HG02798 (cell line): ENCODE results near the gene GRM8.
A peak's percentile ranks its signal among the peaks of the same experiment; 100 is the strongest.
"Not testable (repeated sequence)": the region's sequence is repeated elsewhere in the genome, so short reads cannot be mapped to it uniquely, and the experiment has no call there.

Source experiments
- ATAC-seq: cut with Tn5 transposase; IDR thresholded peaks from one replicate; pipeline ENCODE4 v1.9.1; 2021; ENCODE audit warnings: mild to moderate bottlenecking; ENCODE audit not compliant: unreplicated experiment, poor library complexity

Gene GRM8

DNA sequence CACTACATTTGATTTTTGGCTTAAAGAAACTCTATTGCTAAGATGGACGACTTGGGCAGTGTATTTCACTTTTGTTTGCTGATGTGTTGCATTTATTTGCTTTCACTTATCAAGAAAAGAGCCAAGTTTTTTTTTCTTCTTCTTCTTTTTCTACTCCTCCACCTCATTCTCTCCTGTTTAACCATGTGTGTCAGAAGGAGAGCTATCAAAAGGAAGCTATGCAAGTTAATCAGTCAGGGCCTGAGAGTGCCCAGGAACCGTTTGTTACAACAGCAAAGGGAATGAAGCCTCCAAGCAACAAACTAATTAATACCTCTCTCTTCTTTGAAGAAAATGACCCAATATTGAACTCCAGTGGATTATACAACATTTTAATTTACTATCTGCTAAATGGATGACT is 299.3 kb downstream of the GRM8 start:
- ATAC-seq = no peak

DNA sequence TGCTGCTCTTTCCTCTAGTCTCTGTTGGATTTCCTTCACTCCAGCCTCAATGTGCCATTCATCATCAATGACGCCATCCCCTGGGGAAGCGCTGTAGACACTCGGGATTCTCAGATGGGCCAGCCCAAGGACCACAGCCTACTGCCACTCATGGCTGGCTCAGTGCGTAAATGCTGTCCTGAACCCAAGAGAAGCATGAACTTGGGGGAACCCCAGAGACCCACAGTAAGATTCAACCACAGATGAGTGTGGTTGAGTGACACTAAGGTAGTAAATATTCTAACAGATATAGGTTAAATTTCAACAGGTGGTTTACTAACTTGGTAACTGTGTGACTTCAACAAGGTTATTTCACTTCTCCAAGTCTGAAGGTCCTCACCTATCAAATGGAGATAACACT is 304.1 kb downstream of the GRM8 start:
- ATAC-seq = peak; percentile 71

DNA sequence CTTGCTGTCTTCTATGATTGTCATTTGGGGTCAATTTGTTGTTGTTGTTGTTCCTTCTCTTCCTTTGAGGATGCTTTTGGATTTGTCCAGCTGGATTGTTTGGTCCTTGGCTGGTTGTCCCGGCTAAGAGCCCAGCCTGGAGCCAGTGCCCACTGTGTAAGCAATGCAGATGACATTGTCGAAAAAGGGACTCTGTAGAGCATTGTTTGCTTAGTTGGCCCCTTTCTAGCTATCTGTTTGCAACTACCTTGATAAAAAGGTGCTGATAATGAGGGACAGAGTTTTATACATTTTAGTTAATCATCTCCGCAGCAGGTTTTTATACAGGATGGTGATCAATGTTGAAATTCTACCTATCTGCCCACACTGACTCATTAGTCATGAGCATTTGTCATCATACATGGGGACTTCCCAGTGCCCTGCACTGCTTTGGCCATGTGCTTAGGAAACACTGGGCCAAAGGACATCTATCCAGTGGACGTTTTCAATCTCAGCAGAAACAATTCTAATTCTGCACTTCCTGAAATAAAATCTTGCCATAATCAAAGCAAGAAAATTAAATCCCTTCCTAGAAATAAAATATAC is 311.9 kb downstream of the GRM8 start:
- ATAC-seq = peak; percentile 33

DNA sequence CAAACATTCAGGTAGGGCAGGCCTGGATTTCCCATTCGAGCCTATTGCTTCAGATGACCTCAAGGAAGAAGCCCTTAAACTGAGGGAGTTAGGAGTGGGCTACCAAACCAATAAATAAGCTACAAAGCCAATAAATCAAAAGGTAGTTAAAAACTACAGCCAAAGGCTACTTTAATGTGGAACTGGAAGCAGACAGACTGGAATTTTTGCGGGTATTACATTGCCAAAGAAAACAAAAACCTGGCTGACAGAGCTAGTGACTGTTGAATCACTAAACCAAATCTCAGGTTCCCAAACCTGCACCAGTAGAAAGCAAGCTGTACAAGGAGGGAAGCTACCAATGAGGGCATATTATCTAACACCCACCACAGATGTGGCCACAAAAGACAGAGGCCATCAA is 315.6 kb downstream of the GRM8 start:
- no peak for ATAC-seq

DNA sequence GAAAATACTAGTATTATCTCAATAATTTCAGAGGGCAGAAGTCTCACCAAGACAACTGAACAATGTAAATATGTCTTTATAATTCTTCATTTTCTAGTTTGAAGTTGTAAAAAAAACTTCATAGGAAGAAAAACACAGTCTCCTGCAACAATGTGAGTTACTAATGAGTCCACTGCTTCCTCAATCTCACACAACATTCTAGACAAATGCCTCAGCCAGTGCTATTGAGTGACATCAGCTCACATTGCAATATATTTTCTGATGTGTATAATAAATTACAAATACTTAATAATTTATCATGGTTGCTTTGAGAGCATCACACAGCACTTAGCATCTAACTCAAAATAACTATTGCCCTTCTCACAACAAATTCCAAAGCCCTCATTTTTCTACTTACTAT is 321.2 kb downstream of the GRM8 start:
- no peak for ATAC-seq

DNA sequence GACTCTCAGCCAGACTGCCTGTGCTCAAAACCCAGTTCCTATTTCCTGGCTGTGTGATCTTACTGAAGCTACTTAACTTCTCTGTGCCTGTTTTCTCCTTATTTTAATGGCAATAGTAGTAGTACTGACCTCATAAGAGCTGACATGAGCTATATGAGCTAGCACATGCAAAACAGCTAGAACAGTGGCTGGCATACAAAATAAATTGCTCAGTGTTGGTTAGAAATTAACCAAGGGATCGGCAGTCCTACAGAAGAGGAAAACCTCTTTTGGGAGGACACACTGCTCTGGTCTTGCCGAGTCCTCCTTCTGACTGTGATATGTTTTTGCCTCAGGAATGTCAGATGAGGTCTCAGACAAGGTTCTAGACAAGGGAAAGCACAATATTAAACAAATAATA is 322.6 kb downstream of the GRM8 start:
- no peak for ATAC-seq

DNA sequence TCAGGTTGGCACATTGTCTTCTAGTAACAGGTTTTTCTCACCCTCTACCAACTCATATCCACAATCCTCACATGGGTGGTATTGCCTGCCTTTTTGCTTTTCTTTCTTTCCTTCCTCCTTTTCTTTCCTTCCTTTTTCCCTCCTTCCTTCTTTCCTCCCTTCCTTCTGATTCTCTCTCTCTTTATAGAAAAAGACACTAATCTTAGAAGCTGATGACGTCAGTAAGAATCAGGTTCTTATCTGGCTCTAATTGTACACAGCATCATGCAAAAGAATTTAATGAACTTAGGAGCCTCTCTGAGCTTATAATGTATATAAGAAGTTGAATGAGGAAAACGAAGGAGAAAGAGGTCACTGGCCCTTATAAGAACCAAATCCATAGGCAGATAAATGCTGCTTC is 328.3 kb downstream of the GRM8 start:
- ATAC-seq = no peak

DNA sequence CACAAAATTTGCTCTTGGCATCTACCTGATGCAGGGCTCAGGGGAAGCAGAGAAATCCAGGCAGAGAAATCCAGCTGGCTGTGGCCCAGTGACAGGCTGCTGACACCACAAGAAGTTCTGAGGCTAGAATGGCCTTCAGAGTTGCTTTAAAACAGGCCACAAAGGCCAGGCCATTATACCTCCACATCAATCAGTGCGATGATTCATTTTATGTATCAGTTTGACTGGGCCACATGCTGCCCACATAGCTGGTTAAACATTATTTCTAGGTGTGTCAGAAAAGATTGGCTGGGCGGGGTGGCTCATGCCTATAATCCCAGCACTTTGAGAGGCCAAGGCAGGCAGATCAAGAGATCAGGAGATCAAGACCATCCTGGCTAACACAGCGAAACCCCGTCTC is 341.1 kb downstream of the GRM8 start:
- ATAC-seq = peak; percentile 66

DNA sequence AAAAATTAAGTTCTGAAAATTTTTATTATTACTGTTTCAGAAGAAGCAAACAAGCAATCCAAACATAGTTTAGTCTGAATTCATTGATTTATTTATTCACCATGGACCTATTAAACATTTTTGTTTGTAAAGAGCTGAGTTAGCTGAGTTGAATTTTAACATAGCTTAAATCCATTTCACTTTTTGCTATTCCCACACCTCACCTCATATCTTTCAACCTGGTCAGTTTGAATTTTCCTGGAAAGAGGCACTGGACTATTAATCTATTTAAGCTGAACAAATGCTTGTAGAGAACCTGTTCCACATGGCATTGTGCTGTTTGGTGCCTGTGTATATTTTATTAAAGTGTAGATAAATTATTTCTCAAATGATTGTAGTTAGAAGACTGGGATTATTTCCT is 344.2 kb downstream of the GRM8 start:
- ATAC-seq = not testable (repeated sequence)

DNA sequence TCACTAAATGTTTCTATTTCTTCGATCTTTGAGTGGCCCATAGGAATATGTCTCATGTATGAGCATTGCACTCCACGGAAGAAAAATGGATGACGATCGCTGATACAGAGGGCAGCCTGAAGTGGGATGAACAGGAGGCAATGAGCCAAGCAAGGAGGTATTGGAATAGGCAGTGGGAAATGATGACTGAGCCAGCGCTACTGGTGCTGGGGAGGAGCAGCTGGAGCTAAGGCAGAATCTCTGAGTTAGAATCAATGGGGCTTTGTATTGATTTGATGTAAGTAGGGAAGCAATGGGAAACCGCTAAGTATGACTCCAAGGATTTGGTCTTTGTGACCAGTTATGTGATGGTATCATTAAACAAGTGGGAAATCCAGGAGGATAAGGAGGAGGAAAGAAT is 345.1 kb downstream of the GRM8 start:
- ATAC-seq = not testable (repeated sequence)

DNA sequence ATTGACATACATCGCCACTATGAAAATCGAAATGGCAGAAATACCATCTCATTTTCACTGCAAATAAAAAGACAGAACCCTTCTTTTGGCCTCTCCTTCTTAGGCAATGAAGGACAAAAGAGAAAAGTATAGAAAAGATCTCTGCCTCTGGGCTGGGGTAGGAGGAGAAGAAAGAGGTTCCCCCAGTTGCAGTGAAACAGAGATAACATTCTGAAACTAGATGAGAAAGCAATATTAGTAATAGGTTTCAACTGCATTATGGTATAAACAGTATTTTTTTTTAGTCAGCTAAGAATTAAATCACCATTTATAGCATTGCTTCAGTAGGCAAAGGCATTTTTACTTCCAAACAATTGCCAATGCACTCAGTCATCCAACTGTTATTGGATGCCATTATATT is 347.5 kb downstream of the GRM8 start:
- ATAC-seq = not testable (repeated sequence)

DNA sequence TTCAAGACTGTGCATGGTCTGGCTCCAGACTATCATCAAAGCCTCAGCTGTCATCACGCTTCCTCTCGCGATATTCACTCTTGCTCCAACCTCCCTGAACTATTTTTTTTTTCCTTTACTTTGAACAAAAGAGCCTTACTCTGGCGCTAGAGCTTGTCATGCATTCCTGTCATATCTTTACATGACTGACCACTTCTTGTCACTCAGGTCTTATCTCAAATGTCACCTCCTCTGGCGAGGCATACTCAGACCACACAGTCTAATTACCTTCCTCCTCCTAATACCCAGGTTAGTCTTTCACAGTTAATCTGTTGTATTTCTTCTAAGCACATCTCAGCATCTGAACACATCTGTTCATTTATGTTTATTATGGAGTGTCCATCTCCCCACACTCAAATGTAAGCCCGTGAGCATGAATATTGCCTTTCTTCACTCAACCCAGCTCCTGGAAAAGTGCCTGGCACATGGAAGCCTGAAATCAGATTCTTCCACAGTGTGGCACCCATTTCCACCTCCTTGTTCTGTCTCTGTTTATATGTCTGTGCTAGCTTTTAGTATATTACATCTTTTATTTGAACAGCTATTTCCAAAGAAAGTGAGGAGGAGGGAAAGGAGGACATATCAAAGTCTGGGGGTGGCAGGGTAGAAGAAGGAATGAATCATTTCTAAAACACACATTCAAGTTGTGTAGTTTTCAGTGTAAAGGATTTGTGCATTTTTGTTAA is 351.5 kb downstream of the GRM8 start:
- not testable (repeated sequence) for ATAC-seq

DNA sequence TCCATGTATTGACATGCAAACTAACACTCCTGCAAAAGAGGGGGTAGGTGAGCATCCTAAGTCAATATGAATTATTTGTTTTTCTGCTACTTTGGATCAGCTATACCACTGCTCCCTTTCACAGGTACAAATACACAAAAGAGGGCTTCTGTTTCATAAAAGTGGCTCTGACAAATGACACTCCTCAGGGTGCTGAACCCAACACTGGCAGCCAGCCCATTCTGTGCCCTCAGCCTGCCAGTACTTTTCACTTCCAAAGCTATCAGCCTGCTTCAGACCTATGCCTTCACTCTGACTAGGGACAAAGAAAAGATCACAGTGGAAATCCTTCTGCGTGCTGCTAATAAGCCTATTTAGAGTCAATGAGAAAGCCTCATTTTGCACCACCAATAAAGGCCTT is 364.8 kb downstream of the GRM8 start:
- not testable (repeated sequence) for ATAC-seq

DNA sequence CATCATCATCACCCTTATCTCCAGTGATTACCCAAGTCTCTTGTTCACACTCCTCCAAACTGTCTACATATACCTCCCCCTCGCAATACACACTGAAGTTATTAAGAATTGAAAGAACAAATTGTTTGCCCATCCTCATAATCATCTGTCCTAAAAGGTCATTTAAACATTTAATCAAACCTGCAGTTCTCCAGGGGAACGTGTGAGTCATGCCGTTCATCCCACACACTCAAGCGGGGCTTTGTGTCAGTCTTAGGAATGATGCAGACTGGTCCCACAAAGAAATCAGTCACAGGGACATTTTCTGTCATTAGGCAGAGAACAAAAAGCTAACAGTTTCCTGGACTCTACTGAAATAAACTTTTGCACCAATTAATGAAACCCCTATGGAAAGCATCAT is 365.2 kb downstream of the GRM8 start:
- not testable (repeated sequence) for ATAC-seq

DNA sequence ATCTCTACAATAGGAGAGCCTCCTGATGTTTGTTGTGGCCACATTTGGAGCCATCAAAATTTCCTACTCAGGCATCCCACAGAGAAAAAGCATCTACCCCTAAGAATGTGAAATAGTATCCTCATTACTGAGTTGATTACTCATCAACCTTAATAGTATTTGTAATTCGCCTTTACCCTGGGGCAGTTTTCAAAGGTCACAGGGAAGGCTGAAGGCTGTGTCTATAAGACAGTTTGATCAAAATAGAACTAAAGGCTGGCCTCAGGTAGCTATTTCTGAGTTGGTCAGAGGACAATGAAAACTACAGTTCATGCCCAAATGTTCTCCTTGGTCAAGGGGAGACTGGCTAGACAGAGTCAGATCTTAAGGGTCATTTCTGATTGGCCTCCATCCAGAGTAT is 370.0 kb downstream of the GRM8 start:
- not testable (repeated sequence) for ATAC-seq

DNA sequence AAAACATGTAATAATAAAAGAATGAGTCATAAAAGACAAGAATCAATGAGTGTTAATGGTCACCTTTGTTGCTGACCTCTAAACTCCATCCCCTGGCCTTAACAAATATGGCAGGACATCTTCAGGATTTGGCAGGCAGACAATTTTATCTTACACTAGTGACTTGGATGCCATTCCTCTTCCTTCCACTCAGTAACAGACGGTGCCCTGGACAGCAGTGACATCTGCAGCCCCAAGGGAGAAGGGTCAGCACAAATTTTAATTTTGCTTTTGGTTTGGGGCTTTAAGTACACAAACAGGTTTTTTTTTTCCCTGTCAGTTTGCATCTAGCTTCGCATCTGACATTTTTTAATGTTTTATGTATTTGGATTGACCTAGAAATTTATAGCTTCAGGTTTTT is 370.8 kb downstream of the GRM8 start:
- peak; percentile 60 for ATAC-seq

DNA sequence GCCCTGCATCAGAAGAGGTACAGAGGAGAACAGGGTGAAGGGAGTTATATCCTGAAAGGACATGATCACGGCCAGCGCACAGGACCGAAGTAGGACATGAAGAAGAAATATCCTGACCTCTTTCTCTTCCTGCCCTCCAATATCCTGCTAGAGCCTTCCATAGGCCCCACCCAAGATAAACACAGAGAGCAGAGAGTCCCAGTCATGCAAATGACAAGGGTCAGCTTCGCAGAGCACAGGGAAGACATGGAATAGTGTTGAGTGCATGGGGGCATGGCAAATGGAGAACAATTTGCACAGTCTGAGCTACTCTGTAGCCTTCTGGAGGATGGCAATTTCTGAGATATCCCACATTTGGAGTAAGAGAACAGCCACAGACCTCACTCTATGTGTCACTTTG is 371.4 kb downstream of the GRM8 start:
- ATAC-seq = no peak

DNA sequence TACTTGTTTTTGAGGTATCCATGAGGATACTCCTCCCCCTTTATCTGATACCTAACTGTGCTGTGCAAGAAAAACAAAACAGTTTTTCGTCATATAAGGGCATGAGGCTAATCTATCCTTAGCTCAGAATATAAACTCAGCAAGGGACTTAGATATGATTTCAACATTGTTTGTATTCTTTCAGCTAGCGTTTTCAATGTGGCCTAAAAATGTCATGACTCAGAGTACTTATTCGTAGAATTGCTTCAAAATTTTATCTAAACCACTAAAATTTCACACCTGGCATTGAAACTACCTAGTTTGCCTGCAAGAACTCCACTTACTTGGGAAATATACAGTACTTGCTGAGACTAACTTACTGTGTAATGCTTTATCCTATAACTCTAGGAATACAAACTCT is 376.2 kb downstream of the GRM8 start:
- not testable (repeated sequence) for ATAC-seq

DNA sequence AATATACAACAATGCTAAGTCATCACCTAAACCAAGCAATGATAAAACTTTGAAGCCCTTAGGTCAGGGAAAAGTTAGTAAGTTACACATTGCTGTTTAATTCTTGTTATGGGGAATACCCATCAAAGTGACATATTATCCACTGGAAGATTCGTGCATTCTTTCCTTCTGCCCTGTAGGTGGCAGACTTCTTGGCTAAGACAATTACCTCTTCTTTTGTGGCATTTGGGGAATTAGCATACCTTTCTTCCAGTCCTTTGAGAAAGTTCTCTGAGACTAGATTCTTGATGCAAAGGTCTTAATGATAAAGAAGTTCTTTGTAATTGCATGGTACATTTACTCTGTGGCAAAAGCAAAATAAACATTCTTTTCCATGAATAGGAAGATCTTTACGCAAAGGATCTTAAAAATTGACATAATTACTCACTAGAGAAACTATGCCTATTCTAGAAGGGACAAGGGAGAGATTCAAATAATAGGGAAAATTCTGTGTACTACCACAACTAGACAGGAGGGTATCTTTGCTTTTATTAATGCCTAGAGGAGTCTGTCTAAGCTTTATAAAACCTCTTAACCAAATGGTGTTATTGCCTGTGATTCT is 395.9 kb downstream of the GRM8 start:
- ATAC-seq = peak; percentile 81

DNA sequence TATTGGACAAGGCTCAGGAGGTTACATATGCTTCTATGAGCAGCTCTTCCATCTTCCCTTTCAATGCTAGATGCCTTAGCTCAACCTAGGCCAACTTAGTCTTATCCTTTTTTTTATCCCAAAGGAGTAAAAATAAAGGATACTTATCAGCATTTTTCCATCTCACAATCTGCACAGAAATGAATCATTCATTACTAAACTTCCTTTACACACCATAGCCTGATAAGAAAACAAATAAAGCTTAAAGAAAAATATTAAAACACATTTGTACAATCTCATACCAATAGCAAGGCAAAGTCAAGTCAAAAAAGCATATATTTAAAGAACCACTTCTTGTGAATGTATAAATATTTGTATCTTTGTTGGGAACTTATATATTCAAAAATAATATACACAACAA is 407.4 kb downstream of the GRM8 start:
- no peak for ATAC-seq

DNA sequence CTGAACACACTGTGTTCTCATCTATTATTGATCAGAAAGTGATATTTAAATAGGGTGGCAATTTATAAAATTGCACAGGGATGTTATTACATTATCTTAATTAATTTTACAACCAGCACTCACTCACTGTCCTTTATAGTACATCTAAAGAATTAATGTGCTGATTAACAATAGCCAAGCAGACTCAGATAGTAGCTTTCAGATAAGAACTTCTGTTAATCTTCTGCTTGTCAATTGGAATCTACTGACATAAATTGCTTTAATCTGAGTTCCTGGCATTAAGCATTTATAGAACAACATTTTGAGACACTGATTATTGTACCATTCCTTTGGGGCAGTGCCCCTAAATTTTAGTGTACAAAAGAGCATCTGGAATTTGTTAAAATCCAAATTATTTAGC is 408.9 kb downstream of the GRM8 start:
- ATAC-seq = no peak

DNA sequence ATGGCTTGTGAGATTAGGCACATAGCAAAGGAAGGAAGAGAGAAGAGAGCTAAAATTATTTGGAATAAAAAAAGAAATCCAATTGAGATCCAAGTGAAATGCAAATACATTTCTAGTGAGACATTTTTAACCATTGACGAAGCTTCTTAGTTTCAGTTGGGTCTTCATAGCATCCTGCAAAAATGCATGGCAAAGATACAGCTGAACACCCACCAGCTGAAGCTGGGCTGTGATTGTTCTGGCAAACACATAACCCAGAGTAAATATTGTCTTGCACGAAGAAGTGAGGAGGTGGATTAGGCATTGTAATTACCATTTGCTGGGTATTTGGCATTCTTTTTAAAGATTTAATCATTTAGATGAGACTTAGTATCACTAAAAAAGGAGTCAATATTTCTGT is 409.4 kb downstream of the GRM8 start:
- no peak for ATAC-seq
